K562 (cell line): Measurements from ENCODE around the gene PPP2R1B. TPM values are rescaled to one million over a fixed set of nuclear protein-coding genes. Genes with fewer than 3 reads are reported as not detected.

Experiments used
- ATAC-seq: fragments of 200-7000 bp; cut with Tn5 transposase; 3 replicates; pipeline ENCODE4 v1.9.1; 2020; ENCODE audit warnings: moderate library complexity
- BruUV-seq: library from RNA; stranded (reverse); fragments of 400-500 nt; replicated peaks from 2 replicates; lab custom pipeline; 2021; lab: Mats Ljungman, UMichigan
- CTCF ChIA-PET: fragments of 300-600 bp; formaldehyde crosslinking; extraction: SDS; loops from one replicate; lab custom pipeline; 2021; ENCODE audit warnings: low intra/inter-chr PET ratio; lab: Yijun Ruan, JAX
- POLR2A ChIA-PET: fragments of 300-600, 350-650 bp; sonication (Branson Sonifier 250); formaldehyde crosslinking; extraction: SDS; loops from one replicate; lab custom pipeline; 2021; ENCODE audit warnings: antibody characterized with exemption, inconsistent platforms; lab: Yijun Ruan, JAX
- DNase-seq, 4 experiments: peaks; one replicate each; pipeline versions ENCODE4 v3.0.0 to v3.0.0-alpha.2; 2011 to 2018; ENCODE audit warnings: low spot score in 3 of 4, mixed read lengths in 3 of 4; ENCODE audit errors: extremely low read depth in 1 of 4
- FAIRE-seq: peaks from 2 replicates; lab custom pipeline; 2011; peaks lifted over from hg19 to GRCh38; lab: Jason Lieb, UNC
- H2AFZ ChIP-seq: 2 replicates; pipeline ENCODE4 v1.6.0; 2011; ENCODE audit warnings: low read depth, low read length, control low read depth, inconsistent platforms
- H3K27ac ChIP-seq: fragments of 200-600 bp; 3 replicates; pipeline ENCODE4 v1.8.0; 2011; ENCODE audit warnings: low read depth, mild to moderate bottlenecking, control low read depth, inconsistent platforms, low read length, moderate library complexity, mixed read lengths; ENCODE audit errors: extremely low read depth
- H3K27me3 ChIP-seq, 2 experiments: fragments of 300-600 bp in 1 of 2; 2 replicates in 1 of 2; 3 replicates in 1 of 2; pipeline versions ENCODE4 v1.6.0 to v1.8.0; 2011; ENCODE audit warnings: inconsistent platforms in 2 of 2, low read length in 2 of 2, mild to moderate bottlenecking in 1 of 2, mixed read lengths in 1 of 2, moderate library complexity in 1 of 2; ENCODE audit not compliant: control insufficient read depth in 2 of 2, insufficient read depth in 2 of 2
- H3K36me3 ChIP-seq: fragments of 300-600 bp; 3 replicates; pipeline ENCODE4 v1.8.0; 2011; ENCODE audit warnings: mild to moderate bottlenecking, low read length, inconsistent platforms; ENCODE audit not compliant: control insufficient read depth, insufficient read depth
- H3K4me1 ChIP-seq, 2 experiments: fragments of 200-600 bp in 1 of 2; replicated peaks in 1 of 2; 2 replicates in 1 of 2; 3 replicates in 1 of 2; pipeline versions ENCODE4 v1.5.1 to v1.8.0; 2011; ENCODE audit warnings: inconsistent platforms in 2 of 2, low read length in 2 of 2, mild to moderate bottlenecking in 1 of 2, mixed read lengths in 1 of 2, moderate library complexity in 1 of 2; ENCODE audit not compliant: control insufficient read depth in 2 of 2, insufficient read depth in 2 of 2
- H3K4me2 ChIP-seq: 2 replicates; pipeline ENCODE4 v1.6.1; 2011; ENCODE audit warnings: low read length, control low read depth, inconsistent platforms, mixed read lengths; ENCODE audit not compliant: insufficient read depth
- H3K4me3 ChIP-seq: fragments of 200-600 bp; sonication (generic), shearing (Covaris generic); 2 replicates; pipeline ENCODE4 v1.5.1; 2016; ENCODE audit warnings: control low read depth, inconsistent platforms
- H3K79me2 ChIP-seq: fragments of 200-600 bp; 3 replicates; pipeline ENCODE4 v1.8.0; 2011; ENCODE audit warnings: low read length, inconsistent platforms; ENCODE audit not compliant: control insufficient read depth, insufficient read depth
- H3K9ac ChIP-seq, 2 experiments: 2 replicates each; pipeline versions ENCODE4 v1.6.0 to v1.6.1; 2011; ENCODE audit warnings: low read depth in 2 of 2, low read length in 2 of 2, control low read depth in 1 of 2, inconsistent platforms in 1 of 2, mild to moderate bottlenecking in 1 of 2, mixed read lengths in 1 of 2; ENCODE audit not compliant: insufficient read depth in 1 of 2
- H3K9me1 ChIP-seq: one replicate; pipeline ENCODE4 v1.6.0; 2011; ENCODE audit warnings: inconsistent platforms, mild to moderate bottlenecking, low read length, moderate library complexity; ENCODE audit not compliant: control insufficient read depth, insufficient read depth
- H3K9me3 ChIP-seq: replicated peaks from 2 replicates; pipeline ENCODE4 v1.5.1; 2011; ENCODE audit warnings: low read depth, low read length, inconsistent platforms; ENCODE audit not compliant: control insufficient read depth, insufficient read depth
- H4K20me1 ChIP-seq: replicated peaks from 2 replicates; pipeline ENCODE4 v1.6.1; 2011; ENCODE audit warnings: low read length, inconsistent platforms, mixed read lengths; ENCODE audit not compliant: control insufficient read depth, insufficient read depth
- ATF1 ChIP-seq, 2 experiments: fragments of 450-650 bp in 1 of 2; IDR thresholded peaks; 2 replicates each; pipeline ENCODE4 v1.6.1; 2016; ENCODE audit warnings: missing compliant biosample characterization in 1 of 2, missing genetic modification characterization in 1 of 2
- CTBP1 ChIP-seq: fragments of 450-650 bp; IDR thresholded peaks from 2 replicates; pipeline ENCODE4 v1.6.1; 2016; ENCODE audit warnings: borderline replicate concordance
- LEF1 ChIP-seq: fragments of 450-650 bp; IDR thresholded peaks from 2 replicates; pipeline ENCODE4 v1.6.1; 2016; ENCODE audit warnings: mild to moderate bottlenecking
- MAFF ChIP-seq: IDR thresholded peaks from 2 replicates; pipeline ENCODE4 v1.6.1; 2012; ENCODE audit warnings: low read length, improper control_type of control experiment
- POLR2G ChIP-seq: fragments of 200-400 bp; formaldehyde crosslinking; IDR thresholded peaks from 2 replicates; pipeline ENCODE4 v1.6.1; 2017; ENCODE audit warnings: low read depth, mild to moderate bottlenecking, antibody characterized with exemption, low read length, moderate library complexity
- RBM34 ChIP-seq: fragments of 200-400 bp; formaldehyde crosslinking; IDR thresholded peaks from 2 replicates; pipeline ENCODE4 v1.6.1; 2018; ENCODE audit warnings: low read length, borderline replicate concordance; ENCODE audit not compliant: insufficient read depth
- ZNF140 ChIP-seq: fragments of 250-450 bp; sonication (Bioruptor Pico); IDR thresholded peaks from 2 replicates; pipeline ENCODE4 v1.8.0; 2021; ENCODE audit warnings: moderate library complexity, mild to moderate bottlenecking, inconsistent platforms
- WGBS: fragments of 100-300 bp; shearing (Covaris generic); methylation state at CpG from one replicate; pipeline ENCODE4 v1.1.6; 2016; ENCODE audit warnings: low coverage, mixed read lengths; ENCODE audit not compliant: insufficient coverage; ENCODE audit errors: missing lambda C conversion rate; 5-methylcytosine and 5-hydroxymethylcytosine counted together
- in situ Hi-C: fragments of 300-500 bp; cut with MboI; formaldehyde crosslinking; loops from 4 replicates; pipeline ENCODE4 v1.15.0; 2018; ENCODE audit warnings: inconsistent platforms, mixed read lengths
- intact Hi-C: fragments of 100-400 bp; cut with micrococcal nuclease; formaldehyde crosslinking; loops from 2 replicates; pipeline ENCODE4 v1.14.2; 2022
- polyA plus RNA-seq, 8 experiments: library from polyadenylated mRNA; depleted of rRNA in 4 of 8; stranded (reverse) in 5 of 8; unstranded in 3 of 8; fragments of >200 nt; fragmentation: Nextera tagmentation in 2 of 8; fragmentation: Illumina TruSeq in 1 of 8; extraction: Ambion mirVana in 2 of 8; extraction: Trizol in 1 of 8; gene quantifications; 2 replicates each; pipeline versions ENCODE4 v1.2.1 to v1.2.3, GENCODE V29; 2011 to 2014; ENCODE audit warnings: inconsistent platforms in 1 of 8, missing spikeins in 1 of 8
- total RNA-seq, 7 experiments: library from RNA; depleted of rRNA in 6 of 7; stranded (reverse); fragments of >200 nt in 6 of 7; fragmentation: Illumina TruSeq in 2 of 7; extraction: Trizol in 2 of 7; gene quantifications; 2 replicates each; pipeline versions ENCODE4 v1.2.1 to v1.2.3, GENCODE V29; 2011 to 2021; ENCODE audit warnings: low replicate concordance in 1 of 7
- TF ChIP-seq, protein P1 (sequence below): fragments of 450-650 bp; IDR thresholded peaks from 2 replicates; pipeline ENCODE4 v1.6.1; 2017; ENCODE audit warnings: mild to moderate bottlenecking, moderate library complexity

PPP2R1B gene
- total and polyA plus RNA-seq, 9 of the 15 experiments (the other 6 are each of a cell fraction or from before 2014, with no cell fraction given): 24.6 to 68.5 (median 39.8) TPM

GRCh38 chr11:111730871-111731591 lies 35.2 kb downstream of the PPP2R1B start:
- H4K20me1 ChIP-seq: peaks cover 4% of the 10 kb centered on the region; the same call in 1 of the 2 replicates
- POLR2A ChIA-PET: interaction anchor here (1.2 kb wide), 1 partner anchor 31 kb away, joined by 3 read pairs; no protein-coding TSS in a partner anchor
- 89% methylated on average over 21 of the region's 22 CpGs for WGBS
- in situ Hi-C loops: no loop called here
- peaks cover 12% of the 10 kb centered on the region; the same call in 1 of the 3 replicates for H3K36me3 ChIP-seq
- no peaks in the 10 kb centered on the region for H3K79me2 ChIP-seq
- no peak overlapping the region for H3K4me3 ChIP-seq
- TF ChIP-seq POLR2G: peak; percentile 46
- TF ChIP-seq RBM34: no peak
- intact Hi-C loops: no loop called here
- FAIRE-seq: no peak
- no peaks in the 10 kb centered on the region for H3K9me1 ChIP-seq
- no TSS peak for BruUV-seq
- no peak for DNase-seq
- H2AFZ ChIP-seq: no peak overlapping the region
- H3K27ac ChIP-seq: no peak overlapping the region
- H3K27me3 ChIP-seq: no peaks in the 10 kb centered on the region
- H3K4me2 ChIP-seq: no peak overlapping the region
- CTCF ChIA-PET: no interaction called here
- no peak for ATAC-seq
- H3K9me3 ChIP-seq: no peaks in the 10 kb centered on the region
- peaks cover 7 to 15% of the 10 kb centered on the region in 2 experiments; a peak in 4 of 5 replicates for H3K4me1 ChIP-seq
- peak overlapping the region in 1 of 2 experiments; percentile 46; a peak in 2 of 4 replicates for H3K9ac ChIP-seq

DNA sequence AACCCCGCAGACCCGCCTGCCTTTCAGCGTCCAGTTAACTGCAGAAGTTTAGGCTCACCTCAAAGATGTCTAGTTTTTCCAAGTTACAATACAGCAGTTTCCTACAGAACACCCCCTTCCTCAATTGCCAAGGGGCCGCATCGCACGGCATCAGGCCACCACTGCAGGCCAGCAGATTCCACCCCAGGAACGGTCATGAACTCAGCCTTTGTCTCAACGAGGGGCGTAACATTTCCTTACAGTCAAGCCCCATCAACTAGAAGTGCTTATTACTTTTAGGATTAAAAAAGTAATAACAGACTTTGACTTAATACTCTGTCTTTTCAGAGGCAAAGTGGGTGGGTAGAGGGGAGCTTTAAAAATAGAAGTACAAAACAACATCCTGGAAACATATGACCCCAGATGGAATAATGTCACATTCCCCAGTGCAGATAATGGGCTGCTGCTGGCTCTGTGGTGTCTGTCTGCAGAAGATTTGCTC lies 36.3 kb downstream of the PPP2R1B start:
- BruUV-seq: no TSS peak
- intact Hi-C loops (no loop called here), in situ Hi-C loops (no loop called here)
- no peak overlapping the region for H3K4me2 ChIP-seq
- no peak overlapping the region for H3K27ac ChIP-seq
- peaks cover 4% of the 10 kb centered on the region; the same call in 1 of the 2 replicates for H4K20me1 ChIP-seq
- DNase-seq: peak in 1 of 4 experiments; percentile 21
- no peaks in the 10 kb centered on the region for H3K79me2 ChIP-seq
- H3K36me3 ChIP-seq: peaks cover 21% of the 10 kb centered on the region; the same call in 2 of the 3 replicates
- TF ChIP-seq MAFF (no peak), ATF1 (CRISPR knock-in tag; IDR thresholded peaks at IDR 0.05) (no peak), ATF1 (tag; IDR thresholded peaks at IDR 0.05) (no peak), LEF1 (no peak), ZNF140 (no peak), CTBP1 (no peak)
- TF ChIP-seq, protein P1, sequence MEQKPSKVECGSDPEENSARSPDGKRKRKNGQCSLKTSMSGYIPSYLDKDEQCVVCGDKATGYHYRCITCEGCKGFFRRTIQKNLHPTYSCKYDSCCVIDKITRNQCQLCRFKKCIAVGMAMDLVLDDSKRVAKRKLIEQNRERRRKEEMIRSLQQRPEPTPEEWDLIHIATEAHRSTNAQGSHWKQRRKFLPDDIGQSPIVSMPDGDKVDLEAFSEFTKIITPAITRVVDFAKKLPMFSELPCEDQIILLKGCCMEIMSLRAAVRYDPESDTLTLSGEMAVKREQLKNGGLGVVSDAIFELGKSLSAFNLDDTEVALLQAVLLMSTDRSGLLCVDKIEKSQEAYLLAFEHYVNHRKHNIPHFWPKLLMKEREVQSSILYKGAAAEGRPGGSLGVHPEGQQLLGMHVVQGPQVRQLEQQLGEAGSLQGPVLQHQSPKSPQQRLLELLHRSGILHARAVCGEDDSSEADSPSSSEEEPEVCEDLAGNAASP: no peak
- ChIA-PET POLR2A (interaction anchor here (1.0 to 1.3 kb wide), 5 partner anchors 9 to 116 kb away, joined by 3 to 5 read pairs (median 3); partner anchors contain the start of gene PPP2R1B), CTCF (no interaction called here)
- peaks cover 7 to 10% of the 10 kb centered on the region in 2 experiments; a peak in 4 of 5 replicates for H3K4me1 ChIP-seq
- FAIRE-seq: no peak
- H3K4me3 ChIP-seq: no peak overlapping the region
- ATAC-seq: no peak
- peak overlapping the region in 1 of 2 experiments; percentile 48; a peak in 1 of 4 replicates for H3K9ac ChIP-seq
- no peaks in the 10 kb centered on the region for H3K9me3 ChIP-seq
- H3K9me1 ChIP-seq: no peaks in the 10 kb centered on the region
- H2AFZ ChIP-seq: no peak overlapping the region
- 90% methylated on average over 9 of the region's 9 CpGs for WGBS
- H3K27me3 ChIP-seq: no peaks in the 10 kb centered on the region
